ENCODE measurements around the gene TTLL9. TPM values are rescaled to one million over a fixed set of nuclear protein-coding genes. Genes with fewer than 3 reads are reported as not detected.

TTLL9 gene
- polyA plus RNA-seq, 3 donors = 0.21 TPM; not detected in 2

- Mint-ChIP-seq H3K4me1 (no peaks in the 10 kb centered on the region), H3K9me3 (peaks cover 0 to 2% (median 0%) of the 10 kb centered on the region in 7 donors), H3K27ac (peak overlapping the region in 1 of 7 donors; percentile 35), H3K36me3 (no peaks in the 10 kb centered on the region), H3K4me3 (no peak overlapping the region), H3K27me3 (ENCODE audit: low read depth in 3 of 3) (peaks cover 8 to 16% (median 13%) of the 10 kb centered on the region in 3 donors)
- H3K36me3 ChIP-seq (replicated peaks in 1 of 2; ENCODE audit: control insufficient read depth in 1 of 2, insufficient read depth in 2 of 2, low read length in 2 of 2) = no peaks in the 10 kb centered on the region
- H4K20me1 ChIP-seq (ENCODE audit: insufficient read depth, low read length) = no peaks in the 10 kb centered on the region
- no peak overlapping the region for H3K4me3 ChIP-seq (replicated peaks in 1 of 3; ENCODE audit: low read depth in 2 of 3, low read length in 3 of 3)
- peaks cover 31 to 37% of the 10 kb centered on the region in 2 donors for H3K4me1 ChIP-seq (ENCODE audit: control insufficient read depth in 1 of 2, insufficient read depth in 2 of 2, low read length in 2 of 2)
- no peaks in the 10 kb centered on the region for H3K9me3 ChIP-seq (replicated peaks in 1 of 2; ENCODE audit: control insufficient read depth in 1 of 2, insufficient read depth in 1 of 2, low read length in 2 of 2)
- WGBS (ENCODE audit: insufficient coverage) = 89% methylated on average over 8 of the region's 15 CpGs
- TF ChIP-seq CTCF (IDR thresholded peaks at IDR 0.05) = no peak
- intact Hi-C loops (cut with micrococcal nuclease) = no loop called here
- no peak for DNase-seq
- H2AFZ ChIP-seq (ENCODE audit: insufficient read depth, low read depth, low read length, poor library complexity, severe bottlenecking) = no peak overlapping the region
- no peak overlapping the region for H3K4me2 ChIP-seq (replicated peaks; ENCODE audit: extremely low read depth, low read length, poor library complexity, severe bottlenecking)
- H3K79me2 ChIP-seq (ENCODE audit: insufficient read depth, low read length) = no peaks in the 10 kb centered on the region
- peaks cover 0 to 31% of the 10 kb centered on the region in 2 donors for H3K27me3 ChIP-seq (ENCODE audit: control insufficient read depth in 2 of 2, insufficient read depth in 2 of 2, low read length in 2 of 2)
- no peak overlapping the region for H3K27ac ChIP-seq (ENCODE audit: low read depth in 1 of 2, low read length in 2 of 2)
- H3K9ac ChIP-seq (ENCODE audit: insufficient read depth, low read length, poor library complexity, severe bottlenecking) = no peak overlapping the region
These were observed 29.3 kb upstream of the TTLL9 start for GRCh38 chr20:31840906-31841816.

DNA sequence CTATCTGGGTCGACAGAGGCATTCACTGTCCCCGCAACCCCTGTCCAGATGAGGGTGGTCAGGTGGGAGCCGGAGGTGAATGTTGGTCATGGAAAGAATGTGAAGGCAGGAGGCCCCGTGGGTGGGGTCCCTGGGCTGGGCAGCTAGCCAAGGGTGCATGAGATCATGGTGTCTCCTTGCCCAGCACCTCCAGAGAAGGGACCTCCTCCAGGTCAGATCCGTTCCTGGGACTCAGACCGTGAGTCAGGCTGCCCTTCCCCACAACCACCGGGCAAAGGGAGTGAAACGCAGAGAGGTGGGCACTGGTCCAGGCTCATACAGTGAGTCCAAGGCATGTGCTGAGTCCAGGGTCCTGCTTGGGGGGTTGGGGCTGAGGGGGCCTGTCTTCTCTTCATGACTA is 28.5 kb upstream of the TTLL9 start:
- Histone ChIP-seq H3K4me3 (replicated peaks in 1 of 3; ENCODE audit: low read depth in 2 of 3, low read length in 3 of 3) (no peak overlapping the region), H3K79me2 (ENCODE audit: insufficient read depth, low read length) (no peaks in the 10 kb centered on the region), H3K36me3 (replicated peaks in 1 of 2; ENCODE audit: control insufficient read depth in 1 of 2, insufficient read depth in 2 of 2, low read length in 2 of 2) (no peaks in the 10 kb centered on the region), H3K27me3 (ENCODE audit: control insufficient read depth in 2 of 2, insufficient read depth in 2 of 2, low read length in 2 of 2) (peaks cover 0 to 31% of the 10 kb centered on the region in 2 donors), H3K27ac (ENCODE audit: low read depth in 1 of 2, low read length in 2 of 2) (no peak overlapping the region), H3K9me3 (replicated peaks in 1 of 2; ENCODE audit: control insufficient read depth in 1 of 2, insufficient read depth in 1 of 2, low read length in 2 of 2) (no peaks in the 10 kb centered on the region), H3K4me1 (ENCODE audit: control insufficient read depth in 1 of 2, insufficient read depth in 2 of 2, low read length in 2 of 2) (peaks cover 23 to 29% of the 10 kb centered on the region in 2 donors), H4K20me1 (ENCODE audit: insufficient read depth, low read length) (no peaks in the 10 kb centered on the region), H2AFZ (ENCODE audit: insufficient read depth, low read depth, low read length, poor library complexity, severe bottlenecking) (no peak overlapping the region), H3K9ac (ENCODE audit: insufficient read depth, low read length, poor library complexity, severe bottlenecking) (no peak overlapping the region), H3K4me2 (replicated peaks; ENCODE audit: extremely low read depth, low read length, poor library complexity, severe bottlenecking) (no peak overlapping the region)
- Mint-ChIP-seq H3K4me1 (no peaks in the 10 kb centered on the region), H3K27ac (no peak overlapping the region), H3K4me3 (no peak overlapping the region), H3K36me3 (no peaks in the 10 kb centered on the region), H3K27me3 (ENCODE audit: low read depth in 3 of 3) (peaks cover 8 to 16% (median 9%) of the 10 kb centered on the region in 3 donors), H3K9me3 (peaks cover 0 to 2% (median 0%) of the 10 kb centered on the region in 7 donors)
- TF ChIP-seq CTCF (IDR thresholded peaks at IDR 0.05) = no peak
- DNase-seq = no peak
- intact Hi-C loops (cut with micrococcal nuclease) = no loop called here
- WGBS (ENCODE audit: insufficient coverage) = 87% methylated on average over 4 of the region's 8 CpGs

All from CD14-positive monocyte (primary cell).